ENCODE data around the gene PSMB7. TPM values are rescaled to one million over a fixed set of nuclear protein-coding genes. Genes with fewer than 3 reads are reported as not detected.

PSMB7 gene
- total and polyA plus RNA-seq, 2 of the 8 experiments (the other 6 are each of a cell fraction or from before 2014, with no cell fraction given) = 222 to 357 TPM

- TF ChIP-seq CHD7 (IDR thresholded peaks at IDR 0.05; ENCODE audit: insufficient replicate concordance, low read length) = no peak
- TF ChIP-seq TAF7 (optimal IDR thresholded peaks at IDR 0.05; ENCODE audit: borderline replicate concordance, low read depth, low read length) = no peak
- no peak for TF ChIP-seq TBP (IDR thresholded peaks at IDR 0.05; ENCODE audit: low read depth, low read length)
- TF ChIP-seq RXRA (IDR thresholded peaks at IDR 0.05; ENCODE audit: insufficient read depth, low read depth, low read length) = no peak
- no peak for TF ChIP-seq JUN (IDR thresholded peaks at IDR 0.05; ENCODE audit: low read depth, low read length)
- TF ChIP-seq POU5F1 (IDR thresholded peaks at IDR 0.05; ENCODE audit: low read depth, low read length) = no peak
- TF ChIP-seq KDM5A (IDR thresholded peaks at IDR 0.05; ENCODE audit: low read length) = no peak
- no peak for TF ChIP-seq RBBP5 (IDR thresholded peaks at IDR 0.05; ENCODE audit: borderline replicate concordance, low read depth, low read length)
Observed at GRCh38 chr9:124356745-124357390, 58.4 kb downstream of the PSMB7 start (continued).

All from H1 (cell line).